Panc1 (cell line): ENCODE measurements around the gene WFDC2. TPM values are rescaled to one million over a fixed set of nuclear protein-coding genes. Genes with fewer than 3 reads are reported as not detected.
"Not testable (repeated sequence)": the region's sequence is repeated elsewhere in the genome, so short reads cannot be mapped to it uniquely, and the experiment has no call there.

Experiments
- ATAC-seq: fragments of 200-7000 bp; cut with Tn5 transposase; 2 replicates; pipeline ENCODE4 v1.9.1; 2020; ENCODE audit warnings: mild to moderate bottlenecking, moderate library complexity
- BruUV-seq: library from RNA; stranded (reverse); fragments of 400-500 nt; replicated peaks from 2 replicates; lab custom pipeline; 2021; lab: Mats Ljungman, UMichigan
- CTCF ChIA-PET: fragments of 300-600 bp; sonication (Branson Sonifier 250); formaldehyde crosslinking; loops from one replicate; lab custom pipeline; 2022; ENCODE audit warnings: antibody characterized with exemption; lab: Charles Lee
- POLR2A ChIA-PET: fragments of 300-600 bp; sonication (Branson Sonifier 250); formaldehyde crosslinking; loops from one replicate; lab custom pipeline; 2022; ENCODE audit warnings: antibody characterized with exemption; lab: Charles Lee
- DNase-seq: peaks from one replicate; pipeline ENCODE4 v3.0.0-alpha.2; 2010; ENCODE audit warnings: low read depth, low spot score
- H3K27ac ChIP-seq: 2 replicates; pipeline ENCODE4 v1.5.1; 2011; ENCODE audit warnings: mild to moderate bottlenecking, low read length, inconsistent platforms
- H3K27me3 ChIP-seq: fragments of 200-500 bp; sonication (Bioruptor generic); 2 replicates; pipeline ENCODE4 v1.6.0; 2014; ENCODE audit warnings: low read length, inconsistent platforms; ENCODE audit not compliant: control insufficient read depth, insufficient read depth
- H3K36me3 ChIP-seq: fragments of 200-500 bp; sonication (Bioruptor generic); 2 replicates; pipeline ENCODE4 v1.5.1; 2014; ENCODE audit warnings: inconsistent platforms, mild to moderate bottlenecking, low read length, moderate library complexity; ENCODE audit not compliant: control insufficient read depth, insufficient read depth
- H3K4me1 ChIP-seq: 2 replicates; pipeline ENCODE4 v1.5.1; 2011; ENCODE audit warnings: inconsistent platforms, mild to moderate bottlenecking, low read length, moderate library complexity; ENCODE audit not compliant: control insufficient read depth, insufficient read depth
- H3K4me3 ChIP-seq, 2 experiments: 2 replicates each; pipeline ENCODE4 v1.5.1; 2011 to 2012; ENCODE audit warnings: low read depth in 2 of 2, low read length in 2 of 2, mild to moderate bottlenecking in 2 of 2, inconsistent platforms in 1 of 2, moderate library complexity in 1 of 2
- H3K9me3 ChIP-seq: fragments of 200-500 bp; sonication (Bioruptor generic); 2 replicates; pipeline ENCODE4 v1.5.1; 2014; ENCODE audit warnings: low read depth, mild to moderate bottlenecking, inconsistent platforms, low read length, moderate library complexity; ENCODE audit not compliant: control insufficient read depth, insufficient read depth
- CTCF ChIP-seq: fragments of 450-650 bp; IDR thresholded peaks from 2 replicates; pipeline ENCODE4 v1.5.1; 2017; ENCODE audit warnings: mild to moderate bottlenecking
- POLR2AphosphoS5 ChIP-seq: IDR thresholded peaks from 2 replicates; pipeline ENCODE4 v1.6.1; 2012; ENCODE audit warnings: mild to moderate bottlenecking, low read depth, low read length, moderate library complexity
- SIN3A ChIP-seq: IDR thresholded peaks from 2 replicates; pipeline ENCODE4 v1.6.1; 2012; ENCODE audit warnings: low read depth, mild to moderate bottlenecking, low read length, moderate library complexity, borderline replicate concordance; ENCODE audit not compliant: insufficient read depth
- TCF7L2 ChIP-seq: IDR thresholded peaks from 2 replicates; pipeline ENCODE4 v1.6.1; 2011; ENCODE audit warnings: mild to moderate bottlenecking, low read depth, low read length, inconsistent platforms
- in situ Hi-C: cut with HindIII; loops from 2 replicates; pipeline ENCODE4 v1.10.0; 2016; ENCODE audit warnings: low sequenced_read_pairs, low pct_unique_long_range_greater_than_20kb
- intact Hi-C: fragments of 100-400 bp; cut with micrococcal nuclease; formaldehyde crosslinking; loops from one replicate; pipeline ENCODE4 v1.10.0; 2022; ENCODE audit not compliant: unreplicated experiment
- total RNA-seq: library from RNA; stranded (reverse); gene quantifications from one replicate; pipeline ENCODE4 v1.2.1, GENCODE V29; 2021; ENCODE audit not compliant: unreplicated experiment
- TF ChIP-seq, protein P1 (sequence below), 2 experiments: IDR thresholded peaks; 2 replicates each; pipeline ENCODE4 v1.6.1; 2011 to 2012; ENCODE audit warnings: low read depth in 2 of 2, control low read depth in 1 of 2, low read length in 1 of 2, mild to moderate bottlenecking in 1 of 2, moderate library complexity in 1 of 2; ENCODE audit not compliant: insufficient read depth in 1 of 2

WFDC2 gene
- total RNA-seq, 1 experiment from 2014 or later, result 1.6 TPM

GRCh38 chr20:45470262-45470931, 844 bp downstream of the WFDC2 start:
- Histone ChIP-seq H3K4me1 (peaks cover 6% of the 10 kb centered on the region), H3K36me3 (no peaks in the 10 kb centered on the region), H3K27me3 (peaks cover 14% of the 10 kb centered on the region; the same call in 1 of the 2 replicates), H3K4me3 (peak overlapping the region; percentile 42 to 64), H3K9me3 (no peaks in the 10 kb centered on the region), H3K27ac (no peak overlapping the region)
- in situ Hi-C loops (no loop called here), intact Hi-C loops (no loop called here)
- ATAC-seq (peak; percentile 91), DNase-seq (no peak)
- no TSS peak for BruUV-seq
- CTCF ChIA-PET, result interaction anchor here (0.5 to 1.4 kb wide), 3 partner anchors 96 to 152 kb away, joined by 3 to 7 read pairs (median 4); no protein-coding TSS in a partner anchor
- TF ChIP-seq TCF7L2 (no peak), POLR2AphosphoS5 (no peak), SIN3A (no peak), CTCF (no peak)
- TF ChIP-seq, protein P1, sequence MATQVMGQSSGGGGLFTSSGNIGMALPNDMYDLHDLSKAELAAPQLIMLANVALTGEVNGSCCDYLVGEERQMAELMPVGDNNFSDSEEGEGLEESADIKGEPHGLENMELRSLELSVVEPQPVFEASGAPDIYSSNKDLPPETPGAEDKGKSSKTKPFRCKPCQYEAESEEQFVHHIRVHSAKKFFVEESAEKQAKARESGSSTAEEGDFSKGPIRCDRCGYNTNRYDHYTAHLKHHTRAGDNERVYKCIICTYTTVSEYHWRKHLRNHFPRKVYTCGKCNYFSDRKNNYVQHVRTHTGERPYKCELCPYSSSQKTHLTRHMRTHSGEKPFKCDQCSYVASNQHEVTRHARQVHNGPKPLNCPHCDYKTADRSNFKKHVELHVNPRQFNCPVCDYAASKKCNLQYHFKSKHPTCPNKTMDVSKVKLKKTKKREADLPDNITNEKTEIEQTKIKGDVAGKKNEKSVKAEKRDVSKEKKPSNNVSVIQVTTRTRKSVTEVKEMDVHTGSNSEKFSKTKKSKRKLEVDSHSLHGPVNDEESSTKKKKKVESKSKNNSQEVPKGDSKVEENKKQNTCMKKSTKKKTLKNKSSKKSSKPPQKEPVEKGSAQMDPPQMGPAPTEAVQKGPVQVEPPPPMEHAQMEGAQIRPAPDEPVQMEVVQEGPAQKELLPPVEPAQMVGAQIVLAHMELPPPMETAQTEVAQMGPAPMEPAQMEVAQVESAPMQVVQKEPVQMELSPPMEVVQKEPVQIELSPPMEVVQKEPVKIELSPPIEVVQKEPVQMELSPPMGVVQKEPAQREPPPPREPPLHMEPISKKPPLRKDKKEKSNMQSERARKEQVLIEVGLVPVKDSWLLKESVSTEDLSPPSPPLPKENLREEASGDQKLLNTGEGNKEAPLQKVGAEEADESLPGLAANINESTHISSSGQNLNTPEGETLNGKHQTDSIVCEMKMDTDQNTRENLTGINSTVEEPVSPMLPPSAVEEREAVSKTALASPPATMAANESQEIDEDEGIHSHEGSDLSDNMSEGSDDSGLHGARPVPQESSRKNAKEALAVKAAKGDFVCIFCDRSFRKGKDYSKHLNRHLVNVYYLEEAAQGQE (IDR thresholded peaks at IDR 0.05; ENCODE audit: insufficient read depth in 1 of 2, low read depth in 2 of 2, low read length in 1 of 2), result no peak
- POLR2A ChIA-PET, result no interaction called here

DNA sequence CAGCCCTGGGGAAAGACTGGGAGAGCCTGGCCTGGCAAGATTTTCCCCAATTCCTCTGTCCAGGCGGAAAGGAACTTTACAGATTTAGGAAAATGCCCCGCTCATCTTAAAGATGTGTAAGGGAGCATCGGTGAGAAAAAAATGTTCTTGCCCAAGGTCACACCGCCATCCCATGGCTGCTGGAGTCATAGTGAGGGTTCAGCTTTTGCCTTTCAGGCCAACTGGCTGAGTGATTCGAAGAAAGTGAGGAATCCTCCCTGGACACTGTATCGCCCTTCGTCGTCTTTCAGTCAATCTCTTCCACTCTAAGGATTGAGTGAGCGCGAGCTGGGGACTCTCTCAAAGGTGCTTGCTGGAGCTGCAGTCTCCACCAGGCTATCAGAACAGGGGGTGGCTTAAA, 1.4 kb downstream of the WFDC2 start:
- no TSS peak for BruUV-seq
- DNase-seq, result no peak
- peaks cover 14% of the 10 kb centered on the region; the same call in 1 of the 2 replicates for H3K27me3 ChIP-seq
- TF ChIP-seq CTCF (peak; percentile 54), TCF7L2 (no peak)
- H3K4me1 ChIP-seq, result peaks cover 6% of the 10 kb centered on the region
- ChIA-PET CTCF (interaction anchor here (0.6 to 1.4 kb wide), 3 partner anchors 97 to 301 kb away, joined by 4 to 8 read pairs (median 7); no protein-coding TSS in a partner anchor), POLR2A (no interaction called here)
- no peaks in the 10 kb centered on the region for H3K9me3 ChIP-seq
- H3K27ac ChIP-seq, result no peak overlapping the region
- in situ Hi-C loops (no loop called here), intact Hi-C loops (no loop called here)
- ATAC-seq, result peak; percentile 63
- H3K36me3 ChIP-seq, result no peaks in the 10 kb centered on the region
- H3K4me3 ChIP-seq, result peak overlapping the region; percentile 42 to 64

DNA sequence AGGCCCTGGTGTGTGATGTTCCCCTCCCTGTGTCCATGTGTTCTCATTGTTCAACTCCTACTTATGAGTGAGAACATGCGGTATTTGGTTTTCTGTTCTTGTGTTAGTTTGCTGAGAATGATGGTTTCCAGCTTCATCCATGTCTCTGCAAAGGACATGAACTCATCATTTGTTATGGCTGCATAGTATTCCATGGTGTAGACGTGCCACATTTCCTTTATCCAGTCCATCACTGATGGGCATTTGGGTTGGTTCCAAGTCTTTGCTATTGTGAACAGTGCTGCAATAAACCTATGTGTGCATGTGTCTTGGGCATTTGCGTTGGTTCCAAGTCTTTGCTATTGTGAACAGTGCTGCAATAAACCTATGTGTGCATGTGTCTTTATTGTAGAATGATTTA, 2.7 kb downstream of the WFDC2 start:
- POLR2A ChIA-PET, H3K27ac ChIP-seq, DNase-seq, ATAC-seq, H3K4me3 ChIP-seq, H3K9me3 ChIP-seq, intact Hi-C loops, in situ Hi-C loops, H3K36me3 ChIP-seq, H3K27me3 ChIP-seq, BruUV-seq, CTCF ChIA-PET, H3K4me1 ChIP-seq: not testable (repeated sequence)

GRCh38 chr20:45477530-45478148, 8.1 kb downstream of the WFDC2 start:
- H3K4me1 ChIP-seq, H3K27ac ChIP-seq, ATAC-seq, H3K27me3 ChIP-seq, POLR2A ChIA-PET, BruUV-seq, H3K36me3 ChIP-seq, intact Hi-C loops, DNase-seq, H3K9me3 ChIP-seq, CTCF ChIA-PET, H3K4me3 ChIP-seq, in situ Hi-C loops: not testable (repeated sequence)
